ENCODE measurements around the gene FERD3L. TPM values are rescaled to one million over a fixed set of nuclear protein-coding genes. Genes with fewer than 3 reads are reported as not detected.

The FERD3L gene
- total RNA-seq, 4 donors from 2014 or later = not detected

GRCh38 chr7:19106241-19107080 lies 38.8 kb downstream of the FERD3L start:
- Histone ChIP-seq H3K9me3 (no peaks in the 10 kb centered on the region), H3K27ac (peak overlapping the region; percentile 67 to 91 (median 84)), H3K4me3 (peak overlapping the region; percentile 16 to 58 (median 44)), H3K27me3 (peaks cover 2 to 100% (median 21%) of the 10 kb centered on the region in 4 donors), H3K36me3 (no peaks in the 10 kb centered on the region), H3K4me1 (peaks cover 0 to 24% (median 19%) of the 10 kb centered on the region in 3 donors)
- no peak for DNase-seq
- intact Hi-C loops (cut with DNase I) = no loop called here
- TF ChIP-seq CTCF (IDR thresholded peaks at IDR 0.05) = no peak
- no peak for TF ChIP-seq POLR2A (IDR thresholded peaks at IDR 0.05)
- WGBS, 2 donors = 7 to 28% methylated on average over 14 to 39 of the region's 49 CpGs

- H3K9me3 ChIP-seq = no peaks in the 10 kb centered on the region
- intact Hi-C loops (cut with DNase I) = no loop called here
- peaks cover 2 to 96% (median 18%) of the 10 kb centered on the region in 4 donors for H3K27me3 ChIP-seq
- 25 to 37% methylated on average over 4 of the region's 4 CpGs for WGBS, 2 donors
- peak overlapping the region; percentile 16 to 58 (median 44) for H3K4me3 ChIP-seq
- H3K36me3 ChIP-seq = no peaks in the 10 kb centered on the region
- no peak for TF ChIP-seq CTCF (IDR thresholded peaks at IDR 0.05)
- no peak for TF ChIP-seq POLR2A (IDR thresholded peaks at IDR 0.05)
- H3K4me1 ChIP-seq = peaks cover 0 to 24% (median 19%) of the 10 kb centered on the region in 3 donors
- H3K27ac ChIP-seq = peak overlapping the region; percentile 67 to 91 (median 84)
- DNase-seq = no peak
These were observed 39.7 kb downstream of the FERD3L start for GRCh38 chr7:19105546-19105945.

- intact Hi-C loops (cut with DNase I) = no loop called here
- TF ChIP-seq POLR2A (IDR thresholded peaks at IDR 0.05) (no peak), CTCF (IDR thresholded peaks at IDR 0.05) (no peak)
- WGBS, 2 donors = 72 to 75% methylated on average over 4 of the region's 4 CpGs
- H3K9me3 ChIP-seq = no peaks in the 10 kb centered on the region
- no peaks in the 10 kb centered on the region for H3K36me3 ChIP-seq
- H3K4me1 ChIP-seq = peaks cover 0 to 24% (median 19%) of the 10 kb centered on the region in 3 donors
- peak overlapping the region in 3 of 4 donors; percentile 11 to 86 (median 83) for H3K27ac ChIP-seq
- peaks cover 2 to 89% (median 18%) of the 10 kb centered on the region in 4 donors for H3K27me3 ChIP-seq
- DNase-seq = no peak
- no peak overlapping the region for H3K4me3 ChIP-seq
These were observed 40.4 kb downstream of the FERD3L start for GRCh38 chr7:19104811-19105210.

- intact Hi-C loops (cut with DNase I) = no loop called here
- WGBS, 2 donors = 71 to 72% methylated on average over 4 of the region's 4 CpGs
- Histone ChIP-seq H3K27me3 (peaks cover under 1 to 69% (median 10%) of the 10 kb centered on the region in 4 donors), H3K27ac (peak overlapping the region in 1 of 4 donors; percentile 86), H3K36me3 (no peaks in the 10 kb centered on the region), H3K4me1 (peaks cover 0 to 19% (median 15%) of the 10 kb centered on the region in 3 donors), H3K9me3 (no peaks in the 10 kb centered on the region), H3K4me3 (no peak overlapping the region)
- DNase-seq = no peak
- no peak for TF ChIP-seq POLR2A (IDR thresholded peaks at IDR 0.05)
- no peak for TF ChIP-seq CTCF (IDR thresholded peaks at IDR 0.05)
These were observed 42.3 kb downstream of the FERD3L start for GRCh38 chr7:19102884-19103283.

GRCh38 chr7:19101909-19102308 lies 43.3 kb downstream of the FERD3L start:
- H3K27ac ChIP-seq = peak overlapping the region in 1 of 4 donors; percentile 14
- peaks cover 0 to 60% (median 4%) of the 10 kb centered on the region in 4 donors for H3K27me3 ChIP-seq
- intact Hi-C loops (cut with DNase I) = no loop called here
- TF ChIP-seq CTCF (IDR thresholded peaks at IDR 0.05) (no peak), POLR2A (IDR thresholded peaks at IDR 0.05) (no peak)
- H3K36me3 ChIP-seq = no peaks in the 10 kb centered on the region
- H3K4me3 ChIP-seq = peak overlapping the region in 1 of 4 donors; percentile 24
- WGBS, 2 donors = 43 to 63% methylated on average over 2 of the region's 2 CpGs
- no peak for DNase-seq
- no peaks in the 10 kb centered on the region for H3K9me3 ChIP-seq
- H3K4me1 ChIP-seq = peaks cover 0 to 10% (median 5%) of the 10 kb centered on the region in 3 donors
